ENCODE measurements around the gene CCDC134. TPM values are rescaled to one million over a fixed set of nuclear protein-coding genes. Genes with fewer than 3 reads are reported as not detected.

CCDC134 gene
- 10 to 100 TPM; 17.9 to 19.9 TPM for total RNA-seq
- polyA plus RNA-seq: 5.5 TPM

DNA sequence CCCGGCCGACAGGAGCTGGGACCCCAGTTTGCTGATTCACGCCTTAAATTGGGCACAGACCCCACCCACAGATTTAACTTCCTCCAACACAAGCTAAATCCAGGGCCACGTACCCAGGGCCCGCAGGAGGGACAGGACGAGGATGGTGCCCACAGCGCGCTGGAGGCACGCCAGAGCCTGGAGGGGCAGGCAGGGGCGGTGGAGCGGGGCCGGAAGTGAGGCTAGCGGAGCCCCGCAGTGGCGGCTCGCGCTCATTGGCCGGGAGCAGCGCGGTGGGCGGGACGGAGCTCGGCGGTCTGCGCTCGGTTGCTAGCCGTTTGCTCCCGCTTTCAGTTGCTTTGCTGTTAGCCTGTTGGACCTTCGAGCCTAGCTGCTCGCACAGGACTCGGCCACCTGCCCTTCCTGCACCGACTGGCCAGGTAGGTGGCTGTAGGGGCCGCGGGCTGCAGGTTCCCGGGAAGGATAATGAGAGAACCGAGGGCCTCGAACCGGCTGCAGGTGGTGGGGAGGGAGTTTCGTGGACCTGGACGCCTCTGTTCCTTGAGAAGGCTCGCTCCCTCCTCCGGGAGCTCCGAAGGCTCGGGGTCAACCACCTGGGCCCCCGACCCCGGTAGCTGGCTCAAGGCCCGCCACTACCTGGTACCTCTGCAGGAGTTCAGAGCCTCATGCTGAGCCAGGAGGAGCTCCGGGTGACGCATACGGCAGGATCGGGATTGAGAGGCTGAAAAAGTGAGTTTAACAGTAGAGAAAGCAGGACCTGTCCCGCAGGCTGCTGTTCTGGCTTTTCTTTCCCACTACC lies at the start of gene CCDC134:
Gene CCDC134, plus strand, starts transcription at position 332 of the 799 bp plus-strand sequence. CDS start 8,212 bp downstream, outside the sequence.
- CTCF ChIA-PET: interaction anchor here (0.7 to 4.2 kb wide), 14 partner anchors 14 to 140 kb away, joined by 3 to 62 read pairs (median 8); partner anchors contain the start of gene SREBF2
- Mint-ChIP-seq H3K4me1 (peaks cover 28 to 58% (median 44%) of the 10 kb centered on the region in 3 donors), H3K27ac (peak within 1 kb of the TSS; percentile 89 to 100 (median 98))

DNA sequence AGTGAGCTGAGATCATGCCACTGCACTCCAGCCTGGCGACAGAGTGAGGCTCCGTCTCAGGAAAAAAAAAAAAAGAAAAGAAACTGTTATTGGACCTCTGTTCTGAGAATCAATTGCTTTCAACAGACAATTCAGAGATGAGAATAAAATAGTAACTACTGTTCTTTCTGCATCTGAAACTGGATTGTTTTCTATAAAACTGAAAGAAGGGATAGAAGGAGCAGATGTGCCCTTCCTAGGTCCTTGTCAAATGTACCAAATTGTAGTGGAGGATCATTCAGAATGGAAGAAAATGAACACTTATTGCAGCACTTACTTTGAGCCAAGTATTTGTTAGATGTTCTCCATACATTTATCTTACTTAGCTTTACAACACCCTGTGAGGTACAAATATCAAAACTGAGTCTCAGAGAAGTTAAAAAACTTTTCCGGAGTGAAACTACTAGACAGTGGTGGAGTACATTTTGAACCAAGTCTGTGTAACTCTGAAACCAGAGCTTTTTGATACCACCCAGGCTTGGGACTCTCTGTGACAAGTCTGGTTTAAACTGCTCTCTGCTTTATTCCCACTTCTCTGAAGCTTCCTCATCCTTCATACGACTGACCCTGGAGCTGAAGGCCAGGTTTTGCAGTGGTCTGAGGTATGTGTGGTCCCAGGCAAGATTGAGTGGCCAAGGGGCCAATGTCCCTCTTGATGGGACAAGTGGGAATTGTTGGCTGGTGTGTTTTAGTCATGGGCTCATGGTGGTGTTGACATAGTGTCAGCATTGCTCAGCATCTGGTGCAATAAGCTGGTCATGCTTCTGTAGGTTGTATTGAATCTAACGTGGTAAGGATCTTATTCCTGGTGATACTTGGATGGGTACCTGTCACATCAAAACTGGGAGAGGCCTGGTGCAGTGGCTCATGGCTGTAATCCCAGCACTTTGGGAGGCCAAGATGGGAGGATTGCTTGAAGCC lies 48.2 kb upstream of the CCDC134 start:
- Histone ChIP-seq H3K4me1 (ENCODE audit: insufficient read depth, low read length) (no peaks in the 10 kb centered on the region), H3K36me3 (ENCODE audit: insufficient read depth, low read length) (no peaks in the 10 kb centered on the region), H3K27me3 (ENCODE audit: insufficient read depth, low read length, poor library complexity, severe bottlenecking) (no peaks in the 10 kb centered on the region), H3K27ac (ENCODE audit: low read depth, low read length) (no peak overlapping the region), H3K4me3 (ENCODE audit: low read length) (no peak overlapping the region), H3K9me3 (ENCODE audit: low read length) (no peaks in the 10 kb centered on the region)
- ChIA-PET POLR2A (interaction anchor here (0.6 to 0.7 kb wide), 2 partner anchors 10 to 795 kb away, joined by 3 read pairs; no protein-coding TSS in a partner anchor), CTCF (interaction anchor here (0.7 to 2.5 kb wide), 3 partner anchors 48 to 189 kb away, joined by 3 to 7 read pairs (median 3); partner anchors contain the start of gene CCDC134)
- Mint-ChIP-seq H3K4me1 (no peaks in the 10 kb centered on the region), H3K36me3 (no peaks in the 10 kb centered on the region), H3K27ac (no peak overlapping the region), H3K27me3 (peaks cover 3 to 16% of the 10 kb centered on the region in 2 donors), H3K9me3 (no peaks in the 10 kb centered on the region), H3K4me3 (no peak overlapping the region)
- no peak for DNase-seq

More for the DNA sequence above, at the start of gene CCDC134:
- Mint-ChIP-seq H3K9me3 (no peaks in the 10 kb centered on the region), H3K4me3 (peak within 1 kb of the TSS; percentile 87 to 99 (median 94)), H3K36me3 (peaks cover 0 to 34% (median 0%) of the 10 kb centered on the region in 3 donors), H3K27me3 (no peaks in the 10 kb centered on the region)
- no peaks in the 10 kb centered on the region for H3K36me3 ChIP-seq (ENCODE audit: insufficient read depth, low read length)
- no peaks in the 10 kb centered on the region for H3K9me3 ChIP-seq (ENCODE audit: low read length)
- DNase-seq: peak; percentile 88 to 94 (median 91)
- H3K4me1 ChIP-seq (ENCODE audit: insufficient read depth, low read length): peaks cover 33% of the 10 kb centered on the region
- H3K4me3 ChIP-seq (ENCODE audit: low read length): peak within 1 kb of the TSS; percentile 96
- no peaks in the 10 kb centered on the region for H3K27me3 ChIP-seq (ENCODE audit: insufficient read depth, low read length, poor library complexity, severe bottlenecking)
- peak within 1 kb of the TSS; percentile 96 for H3K27ac ChIP-seq (ENCODE audit: low read depth, low read length)
- POLR2A ChIA-PET: interaction anchor here (0.6 to 6.5 kb wide), 27 partner anchors 8 to 815 kb away, joined by 3 to 153 read pairs (median 5); partner anchors contain the start of genes CENPM, POLDIP3, SMDT1 and SNU13

DNA sequence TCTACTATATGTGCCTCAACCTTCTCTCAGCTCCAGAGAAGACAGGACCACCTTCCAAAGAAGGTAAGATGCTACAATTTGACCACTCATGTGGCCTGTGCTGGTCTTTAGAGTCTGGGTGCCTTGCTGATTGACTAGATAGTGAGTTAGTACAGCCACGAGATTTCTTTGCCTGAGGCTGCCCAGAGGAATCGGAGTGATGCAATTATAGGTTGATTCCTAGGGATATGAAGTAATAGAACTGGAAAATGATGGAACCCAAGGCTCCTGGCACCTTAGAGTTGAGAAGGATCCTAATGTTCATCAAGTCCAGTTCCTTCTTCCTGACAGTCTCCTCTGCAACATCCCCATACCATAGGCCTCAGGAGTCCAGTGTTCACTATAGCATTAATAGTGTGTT lies 46.5 kb upstream of the CCDC134 start:
- DNase-seq: no peak
- ChIA-PET CTCF (no interaction called here), POLR2A (no interaction called here)
- Histone ChIP-seq H3K4me3 (ENCODE audit: low read length) (no peak overlapping the region), H3K27ac (ENCODE audit: low read depth, low read length) (no peak overlapping the region), H3K4me1 (ENCODE audit: insufficient read depth, low read length) (no peaks in the 10 kb centered on the region), H3K27me3 (ENCODE audit: insufficient read depth, low read length, poor library complexity, severe bottlenecking) (no peaks in the 10 kb centered on the region), H3K36me3 (ENCODE audit: insufficient read depth, low read length) (no peaks in the 10 kb centered on the region), H3K9me3 (ENCODE audit: low read length) (no peaks in the 10 kb centered on the region)
- Mint-ChIP-seq H3K27me3 (peaks cover 2 to 16% of the 10 kb centered on the region in 2 donors), H3K36me3 (no peaks in the 10 kb centered on the region), H3K4me3 (no peak overlapping the region), H3K9me3 (no peaks in the 10 kb centered on the region), H3K4me1 (no peaks in the 10 kb centered on the region), H3K27ac (peak overlapping the region in 1 of 8 donors; percentile 43)

DNA sequence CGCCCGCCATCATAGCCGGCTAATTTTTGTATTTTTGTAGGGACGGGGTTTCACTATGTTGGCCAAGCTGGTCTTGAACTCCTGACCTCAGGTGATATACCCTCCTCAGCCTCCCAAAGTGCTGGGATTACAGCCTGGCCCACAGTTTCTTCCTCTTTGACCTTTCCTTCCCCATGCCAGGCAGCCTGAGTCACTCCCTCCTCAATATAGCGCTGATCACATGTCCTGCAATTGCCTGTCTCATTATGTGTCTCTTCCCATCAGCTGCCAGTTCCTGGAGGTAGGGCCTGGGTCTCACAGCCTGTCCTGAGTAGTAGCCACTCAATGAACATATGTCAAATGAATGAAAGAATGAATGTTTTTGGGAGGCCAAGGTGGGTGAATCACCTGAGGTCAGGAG lies 43.0 kb upstream of the CCDC134 start:
- no peaks in the 10 kb centered on the region for H3K9me3 Mint-ChIP-seq
- ChIA-PET CTCF (no interaction called here), POLR2A (no interaction called here)
- Histone ChIP-seq H3K9me3 (ENCODE audit: low read length) (no peaks in the 10 kb centered on the region), H3K36me3 (ENCODE audit: insufficient read depth, low read length) (no peaks in the 10 kb centered on the region), H3K27ac (ENCODE audit: low read depth, low read length) (no peak overlapping the region), H3K4me3 (ENCODE audit: low read length) (no peak overlapping the region), H3K27me3 (ENCODE audit: insufficient read depth, low read length, poor library complexity, severe bottlenecking) (no peaks in the 10 kb centered on the region), H3K4me1 (ENCODE audit: insufficient read depth, low read length) (no peaks in the 10 kb centered on the region)
- H3K4me3 Mint-ChIP-seq: no peak overlapping the region
- no peak overlapping the region for H3K27ac Mint-ChIP-seq
- H3K4me1 Mint-ChIP-seq: no peaks in the 10 kb centered on the region
- H3K27me3 Mint-ChIP-seq: no peaks in the 10 kb centered on the region
- no peak for DNase-seq
- H3K36me3 Mint-ChIP-seq: no peaks in the 10 kb centered on the region

DNA sequence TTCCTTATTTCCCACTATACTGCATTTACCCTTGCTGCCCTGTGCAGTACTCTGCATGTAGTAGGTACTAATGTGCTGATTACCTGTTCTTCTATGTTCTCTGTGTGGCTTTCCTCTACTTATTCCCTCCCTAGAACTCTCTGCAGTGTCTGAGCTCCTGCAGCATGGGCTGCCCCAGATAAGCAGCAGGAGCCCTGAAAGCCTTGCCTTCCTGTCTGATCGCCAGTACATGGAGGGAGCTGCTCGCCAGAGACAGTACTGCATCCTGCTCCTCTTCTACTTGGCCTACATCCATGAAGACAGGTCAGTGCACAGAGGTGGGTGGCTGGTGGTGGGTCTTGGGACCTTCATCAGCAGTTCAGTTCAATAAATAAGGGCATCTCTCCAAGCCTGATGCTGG lies 42.2 kb upstream of the CCDC134 start:
- Mint-ChIP-seq H3K4me1 (no peaks in the 10 kb centered on the region), H3K27ac (no peak overlapping the region), H3K4me3 (no peak overlapping the region), H3K9me3 (no peaks in the 10 kb centered on the region), H3K36me3 (no peaks in the 10 kb centered on the region), H3K27me3 (no peaks in the 10 kb centered on the region)
- ChIA-PET CTCF (interaction anchor here (2.3 kb wide), 1 partner anchor 12 kb away, joined by 5 read pairs; no protein-coding TSS in a partner anchor), POLR2A (no interaction called here)
- H3K27ac ChIP-seq (ENCODE audit: low read depth, low read length): no peak overlapping the region
- H3K36me3 ChIP-seq (ENCODE audit: insufficient read depth, low read length): no peaks in the 10 kb centered on the region
- no peaks in the 10 kb centered on the region for H3K4me1 ChIP-seq (ENCODE audit: insufficient read depth, low read length)
- DNase-seq: no peak
- H3K4me3 ChIP-seq (ENCODE audit: low read length): no peak overlapping the region
- H3K27me3 ChIP-seq (ENCODE audit: insufficient read depth, low read length, poor library complexity, severe bottlenecking): no peaks in the 10 kb centered on the region
- H3K9me3 ChIP-seq (ENCODE audit: low read length): no peaks in the 10 kb centered on the region

DNA sequence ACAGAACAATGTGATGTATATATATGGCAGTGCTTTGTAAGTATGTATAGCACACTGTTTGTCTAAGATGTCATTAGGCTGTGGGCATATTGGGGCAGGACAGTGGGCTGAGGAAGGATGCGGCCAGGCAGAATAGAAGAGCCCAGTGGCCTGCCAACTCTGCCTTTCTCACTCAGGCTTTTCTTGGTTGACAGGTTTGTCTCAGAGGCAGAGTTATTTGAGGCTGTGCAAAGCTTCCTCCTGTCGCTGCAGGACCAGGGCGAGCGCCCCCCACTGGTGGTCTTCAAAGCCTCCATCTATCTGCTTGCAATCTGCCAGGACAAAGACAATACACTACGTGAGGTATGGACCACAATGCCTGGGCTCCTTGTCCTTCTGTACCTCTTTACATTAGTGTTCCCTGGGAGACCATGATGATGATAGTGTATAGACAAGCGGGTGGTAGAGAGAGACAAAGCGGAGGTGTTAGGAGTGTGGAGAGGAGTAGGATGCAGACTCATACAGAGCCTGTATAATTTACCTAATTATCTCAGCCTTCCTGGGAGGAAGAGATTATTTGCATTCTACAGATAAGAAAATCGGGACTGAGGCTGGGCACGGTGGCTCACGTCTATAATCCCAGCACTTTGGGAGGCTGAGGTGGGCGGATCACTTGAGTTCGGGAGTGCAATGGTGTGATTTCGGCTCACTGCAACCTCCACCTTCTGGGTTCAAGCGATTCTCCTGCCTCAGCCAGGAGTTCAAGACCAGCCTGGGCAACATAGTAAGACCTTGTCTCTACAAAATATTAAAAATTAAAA lies 37.3 kb upstream of the CCDC134 start:
- Histone ChIP-seq H3K9me3 (ENCODE audit: low read length) (no peaks in the 10 kb centered on the region), H3K4me1 (ENCODE audit: insufficient read depth, low read length) (no peaks in the 10 kb centered on the region), H3K27ac (ENCODE audit: low read depth, low read length) (no peak overlapping the region), H3K27me3 (ENCODE audit: insufficient read depth, low read length, poor library complexity, severe bottlenecking) (no peaks in the 10 kb centered on the region), H3K4me3 (ENCODE audit: low read length) (no peak overlapping the region), H3K36me3 (ENCODE audit: insufficient read depth, low read length) (no peaks in the 10 kb centered on the region)
- Mint-ChIP-seq H3K4me3 (no peak overlapping the region), H3K27me3 (no peaks in the 10 kb centered on the region), H3K27ac (peak overlapping the region in 1 of 8 donors; percentile 30), H3K36me3 (no peaks in the 10 kb centered on the region), H3K4me1 (no peaks in the 10 kb centered on the region), H3K9me3 (no peaks in the 10 kb centered on the region)
- ChIA-PET CTCF (no interaction called here), POLR2A (interaction anchor here (0.6 kb wide), 1 partner anchor 18 kb away, joined by 3 read pairs; no protein-coding TSS in a partner anchor)
- peak in 3 of 5 donors; percentile 7 to 18 (median 17) for DNase-seq

DNA sequence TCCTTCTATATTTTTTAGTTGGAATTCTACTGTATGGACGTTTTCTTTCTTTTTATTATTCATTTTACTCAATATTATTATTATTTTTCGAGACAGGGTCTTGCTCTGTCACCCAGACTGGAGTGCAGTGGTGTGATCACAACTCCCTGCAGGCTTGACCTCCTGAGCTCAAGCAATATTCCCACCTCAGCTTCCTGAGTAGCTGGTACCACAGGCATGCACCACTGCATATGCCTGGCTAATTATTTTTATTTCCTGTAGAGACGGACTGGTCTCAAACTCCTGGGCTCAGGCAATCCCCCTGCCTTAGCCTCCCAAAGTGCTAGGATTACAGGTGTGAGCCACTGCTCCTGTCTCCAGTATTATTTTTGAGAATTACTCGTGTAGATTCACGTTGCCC lies 34.0 kb upstream of the CCDC134 start:
- ChIA-PET CTCF (interaction anchor here (2.1 kb wide), 1 partner anchor 19 kb away, joined by 9 read pairs; no protein-coding TSS in a partner anchor), POLR2A (no interaction called here)
- H3K4me1 Mint-ChIP-seq: no peaks in the 10 kb centered on the region

More for the DNA sequence above, 34.0 kb upstream of the CCDC134 start:
- H3K27ac Mint-ChIP-seq: no peak overlapping the region
- DNase-seq: no peak
- peaks cover 1 to 3% of the 10 kb centered on the region in 2 donors for H3K27me3 Mint-ChIP-seq
- no peak overlapping the region for H3K4me3 Mint-ChIP-seq
- H3K9me3 ChIP-seq (ENCODE audit: low read length): no peaks in the 10 kb centered on the region
- H3K9me3 Mint-ChIP-seq: no peaks in the 10 kb centered on the region
- no peak overlapping the region for H3K4me3 ChIP-seq (ENCODE audit: low read length)
- no peaks in the 10 kb centered on the region for H3K27me3 ChIP-seq (ENCODE audit: insufficient read depth, low read length, poor library complexity, severe bottlenecking)
- no peaks in the 10 kb centered on the region for H3K4me1 ChIP-seq (ENCODE audit: insufficient read depth, low read length)
- no peaks in the 10 kb centered on the region for H3K36me3 Mint-ChIP-seq
- H3K27ac ChIP-seq (ENCODE audit: low read depth, low read length): no peak overlapping the region
- no peaks in the 10 kb centered on the region for H3K36me3 ChIP-seq (ENCODE audit: insufficient read depth, low read length)
